Gastrocnemius medialis (tissue), 4 donors: ENCODE data around the gene SRRM2.

Experiments used
- CTCF ChIP-seq, 5 experiments: fragments of 450-650 bp in 3 of 5; fragments of 200-600 bp in 2 of 5; sonication (generic) in 2 of 5; IDR thresholded peaks in 4 of 5; conservative IDR thresholded peaks in 1 of 5; 1 replicate in 4 of 5; 2 replicates in 1 of 5; pipeline ENCODE4 v1.5.1; 2016 to 2019; ENCODE audit warnings: antibody characterized with exemption in 5 of 5, mild to moderate bottlenecking in 3 of 5, moderate library complexity in 3 of 5
- POLR2A ChIP-seq, 2 donors: fragments of 450-650 bp; IDR thresholded peaks; one replicate each; pipeline ENCODE4 v1.6.1; 2017; ENCODE audit warnings: antibody characterized with exemption in 2 of 2, mild to moderate bottlenecking in 2 of 2, moderate library complexity in 2 of 2

DNA sequence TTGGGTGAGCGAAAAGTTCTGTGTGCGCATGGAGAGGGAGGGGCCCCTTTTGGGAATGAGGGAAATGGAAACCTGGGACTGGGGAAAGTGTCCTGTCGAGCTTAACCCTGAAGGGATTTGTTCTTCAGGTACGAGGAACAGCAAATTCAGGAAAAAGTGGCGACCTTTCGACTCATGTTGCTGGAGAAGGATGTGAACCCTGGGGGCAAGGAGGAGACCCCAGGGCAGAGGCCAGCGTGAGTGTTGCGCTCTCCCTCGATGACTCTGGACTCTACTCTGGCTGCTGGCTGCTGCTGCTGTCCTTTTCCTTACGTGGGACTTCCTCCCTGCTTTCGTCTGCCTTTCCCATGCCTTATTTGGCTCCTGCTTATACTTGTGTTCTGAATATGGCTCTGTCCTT, 4.9 kb downstream of the SRRM2 start:
- TF ChIP-seq CTCF (IDR thresholded peaks at IDR 0.05 in 4 of 5, conservative IDR thresholded peaks at IDR 0.05 in 1 of 5) (no peak), POLR2A (IDR thresholded peaks at IDR 0.05) (no peak)
